HG03432 (cell line): ENCODE data around the gene OR2AJ1.

Experiments
- ATAC-seq: cut with Tn5 transposase; IDR thresholded peaks from one replicate; pipeline ENCODE4 v1.9.1; 2021; ENCODE audit warnings: mild to moderate bottlenecking, moderate library complexity; ENCODE audit not compliant: unreplicated experiment

Gene OR2AJ1

DNA sequence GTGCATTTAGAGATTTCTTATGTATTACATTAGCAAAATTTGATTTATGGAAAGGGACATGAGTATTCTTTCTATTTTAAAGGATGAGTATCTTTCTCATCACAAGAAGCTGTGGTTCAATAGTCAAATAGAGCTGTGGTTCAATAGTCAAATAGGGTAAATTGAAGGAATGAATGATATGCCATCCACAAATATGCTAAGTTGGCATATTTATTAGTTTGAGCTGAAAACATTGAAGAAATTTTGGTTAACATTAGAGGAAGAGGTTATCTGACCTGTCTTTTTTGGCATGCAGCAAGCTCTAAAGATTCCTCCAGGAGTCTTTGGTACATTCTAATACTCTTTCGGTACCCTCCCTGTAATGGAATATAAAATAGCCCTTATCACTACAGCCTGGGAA, 28.7 kb downstream of the OR2AJ1 start:
- ATAC-seq = no peak

DNA sequence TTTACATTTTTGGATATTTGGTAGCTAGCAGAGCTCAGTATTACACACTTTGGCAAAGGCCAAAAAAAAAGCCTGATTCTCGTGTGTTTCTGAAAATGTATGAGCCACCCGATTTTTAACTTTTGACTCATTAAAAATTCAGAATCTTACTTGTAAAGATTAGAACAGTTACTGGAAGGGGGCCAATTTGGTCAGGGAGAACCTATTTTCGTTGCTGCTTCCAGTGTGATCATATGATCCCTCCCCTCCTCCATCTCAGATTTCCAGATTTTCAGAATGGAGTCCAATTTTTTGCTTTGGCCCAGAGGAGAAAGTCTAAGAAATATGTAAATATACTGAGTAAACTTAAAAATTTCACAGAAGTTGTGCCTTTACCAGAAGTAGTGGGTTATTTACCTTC, 37.1 kb downstream of the OR2AJ1 start:
- ATAC-seq = no peak

DNA sequence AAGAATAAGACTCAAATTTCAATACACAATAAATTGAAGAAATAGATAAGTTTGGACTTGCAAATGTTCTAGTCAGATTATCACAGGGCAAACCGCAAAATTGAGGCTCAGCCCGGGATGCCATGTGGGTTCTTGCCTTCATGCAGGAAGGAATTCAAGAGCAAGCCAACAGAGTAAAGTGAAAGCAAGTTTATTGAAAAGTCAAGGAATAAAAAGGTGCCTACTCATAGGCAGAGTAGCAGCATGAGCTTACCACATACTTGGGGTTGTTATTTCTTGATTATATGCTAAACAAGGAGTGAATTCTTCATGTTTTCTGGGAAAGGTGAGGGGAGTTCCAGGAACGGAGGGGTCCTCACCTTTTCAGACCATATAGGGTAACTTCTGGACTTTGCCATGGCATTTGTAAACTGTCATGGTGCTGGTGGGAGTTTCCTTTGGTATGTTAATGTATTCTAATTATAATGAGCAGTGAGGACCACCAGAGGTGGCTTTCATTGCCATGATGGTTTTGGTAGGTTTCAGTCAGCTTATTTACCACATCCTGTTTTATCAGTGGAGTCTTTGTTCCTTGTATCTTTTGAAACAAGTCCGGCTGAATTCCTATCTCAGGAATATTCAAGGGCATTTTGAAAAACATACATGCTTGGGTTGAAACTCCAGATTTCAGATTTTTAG, 38.4 kb downstream of the OR2AJ1 start:
- no peak for ATAC-seq

DNA sequence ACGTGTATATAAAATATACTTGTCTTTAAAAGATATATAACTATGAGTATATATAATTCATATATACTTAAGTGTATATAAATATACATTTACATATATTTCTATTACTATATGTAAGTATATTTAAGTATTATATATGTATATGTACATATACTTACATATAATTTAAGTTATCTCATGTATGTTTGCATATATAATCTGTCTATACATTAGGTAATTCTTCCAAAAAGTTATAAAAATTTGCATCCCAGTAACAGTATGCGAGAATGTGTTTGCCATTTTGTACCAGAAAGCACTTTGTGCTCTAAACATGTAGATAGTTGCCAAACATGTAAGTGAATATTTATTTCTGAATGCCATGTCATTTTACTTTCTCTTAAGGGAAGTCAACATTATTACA, 40.2 kb downstream of the OR2AJ1 start, which contains the start of gene OR2AK2:
TSS of gene OR2AK2 (plus strand) at position 301 of the 400 bp plus-strand sequence. CDS start 144 bp downstream, outside the sequence.
- no peak for ATAC-seq

DNA sequence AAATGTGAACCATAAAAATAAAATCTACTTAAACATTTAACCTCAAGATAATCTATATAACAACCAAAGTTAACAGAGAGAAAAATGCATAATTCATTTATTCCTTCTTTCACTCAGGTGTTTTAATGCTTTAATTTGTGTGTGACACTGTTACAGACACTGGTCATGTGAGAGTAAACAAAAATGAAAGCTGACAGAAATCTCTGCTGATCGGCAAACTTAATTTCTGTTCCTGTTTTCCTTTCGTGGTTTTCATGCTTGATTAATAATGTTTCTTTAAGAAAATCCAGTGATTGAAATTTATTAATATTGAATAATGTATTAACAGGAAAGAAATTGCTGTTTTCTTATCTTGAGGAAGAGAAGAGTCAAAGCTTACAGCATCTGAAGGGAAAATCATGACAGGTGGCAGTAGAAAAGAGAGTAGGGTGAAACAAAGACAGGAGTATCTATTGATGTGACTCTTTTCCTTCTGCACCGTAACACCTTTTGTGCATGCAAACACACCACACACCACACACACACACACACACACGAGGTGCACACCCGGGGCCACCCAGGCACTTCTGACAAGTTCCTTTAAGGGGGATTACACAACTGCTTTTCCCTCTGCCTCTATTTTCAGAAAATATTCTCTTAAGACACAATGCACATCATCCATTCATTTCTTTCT, 42.0 kb downstream of the OR2AJ1 start:
- peak; percentile 87 for ATAC-seq
